GM21447 (cell line): ENCODE data around the gene CLDN34.

Source experiments
- ATAC-seq: cut with Tn5 transposase; IDR thresholded peaks from one replicate; pipeline ENCODE4 v1.9.1; 2021; ENCODE audit not compliant: unreplicated experiment

The CLDN34 gene

DNA sequence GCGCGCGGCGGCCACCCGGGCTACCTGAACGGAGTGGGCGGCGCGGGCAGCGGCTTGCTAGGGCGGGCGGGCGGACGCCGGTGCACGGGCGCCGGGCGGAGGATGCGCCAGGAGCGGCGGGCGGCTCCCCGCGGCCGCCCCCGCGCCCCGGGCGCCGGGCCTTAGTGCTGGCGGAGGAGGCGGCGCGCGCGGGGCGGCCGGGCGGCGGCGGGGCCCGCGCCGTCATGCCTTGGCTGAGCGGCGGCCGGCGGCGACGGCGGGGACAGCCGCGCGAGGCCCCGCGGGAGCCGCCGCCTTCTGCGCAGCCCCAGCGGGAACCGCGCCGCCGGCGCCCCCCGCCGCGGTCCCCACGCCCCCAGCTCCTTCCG is 48.2 kb downstream of the CLDN34 start:
- ATAC-seq, result peak; percentile 16

GRCh38 chrX:10015723-10016518 is 48.8 kb downstream of the CLDN34 start:
- ATAC-seq, result no peak

DNA sequence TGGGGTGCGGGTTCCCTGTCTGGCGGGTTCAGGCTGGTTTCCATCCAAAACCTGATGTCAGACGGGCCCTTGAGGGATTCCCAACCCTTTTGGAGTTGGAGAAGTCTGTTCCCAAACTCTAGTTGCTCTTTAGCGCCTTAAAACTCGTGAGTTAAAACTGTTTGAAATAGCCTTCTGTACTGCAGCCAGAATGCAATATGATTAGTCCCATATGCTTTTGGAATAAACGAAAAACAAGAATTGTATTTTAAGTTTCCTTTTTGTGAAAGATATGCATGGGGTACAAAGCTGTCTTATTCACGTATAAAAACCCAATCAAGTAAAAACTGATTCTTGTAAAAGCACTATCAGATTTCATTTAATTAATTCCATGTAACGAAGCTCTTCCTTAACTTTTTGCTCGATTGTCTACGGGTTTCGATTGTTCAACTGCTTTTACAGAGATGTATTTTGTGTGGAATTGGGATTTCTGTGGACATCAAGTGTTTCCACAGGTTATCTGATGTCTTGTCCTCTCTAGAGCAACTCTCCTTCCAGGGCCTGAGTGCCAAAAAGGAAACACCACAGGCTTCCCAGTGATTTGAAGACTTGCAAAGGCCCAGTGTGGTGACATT is 49.5 kb downstream of the CLDN34 start:
- no peak for ATAC-seq

DNA sequence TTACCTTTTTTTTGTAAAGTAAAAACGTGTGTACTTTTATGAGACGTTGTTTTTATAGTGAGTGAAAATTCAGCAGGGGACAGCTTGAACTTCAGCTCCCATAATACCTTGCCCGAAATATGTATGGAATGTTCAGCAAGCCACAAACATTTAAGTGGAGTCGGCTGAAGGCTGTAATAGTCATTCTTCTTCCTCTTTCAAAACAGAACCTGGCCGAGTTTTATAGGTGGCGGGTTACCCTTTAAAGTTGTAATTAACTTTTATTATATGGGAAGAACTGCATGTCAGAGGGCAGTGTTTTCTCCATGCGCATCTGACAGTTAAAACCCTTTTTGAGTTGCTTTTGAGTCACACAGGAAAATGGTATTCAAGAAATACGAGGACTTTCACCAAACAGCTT is 50.7 kb downstream of the CLDN34 start:
- ATAC-seq, result no peak
